Panc1 (cell line): ENCODE measurements around the gene PEX10. TPM values are rescaled to one million over a fixed set of nuclear protein-coding genes. Genes with fewer than 3 reads are reported as not detected.

Experiments
- ATAC-seq: fragments of 200-7000 bp; cut with Tn5 transposase; 2 replicates; pipeline ENCODE4 v1.9.1; 2020; ENCODE audit warnings: mild to moderate bottlenecking, moderate library complexity
- BruUV-seq: library from RNA; stranded (reverse); fragments of 400-500 nt; replicated peaks from 2 replicates; lab custom pipeline; 2021; lab: Mats Ljungman, UMichigan
- CTCF ChIA-PET: fragments of 300-600 bp; sonication (Branson Sonifier 250); formaldehyde crosslinking; loops from one replicate; lab custom pipeline; 2022; ENCODE audit warnings: antibody characterized with exemption; lab: Charles Lee
- POLR2A ChIA-PET: fragments of 300-600 bp; sonication (Branson Sonifier 250); formaldehyde crosslinking; loops from one replicate; lab custom pipeline; 2022; ENCODE audit warnings: antibody characterized with exemption; lab: Charles Lee
- DNase-seq: peaks from one replicate; pipeline ENCODE4 v3.0.0-alpha.2; 2010; ENCODE audit warnings: low read depth, low spot score
- H3K27ac ChIP-seq: 2 replicates; pipeline ENCODE4 v1.5.1; 2011; ENCODE audit warnings: mild to moderate bottlenecking, low read length, inconsistent platforms
- H3K27me3 ChIP-seq: fragments of 200-500 bp; sonication (Bioruptor generic); 2 replicates; pipeline ENCODE4 v1.6.0; 2014; ENCODE audit warnings: low read length, inconsistent platforms; ENCODE audit not compliant: control insufficient read depth, insufficient read depth
- H3K36me3 ChIP-seq: fragments of 200-500 bp; sonication (Bioruptor generic); 2 replicates; pipeline ENCODE4 v1.5.1; 2014; ENCODE audit warnings: inconsistent platforms, mild to moderate bottlenecking, low read length, moderate library complexity; ENCODE audit not compliant: control insufficient read depth, insufficient read depth
- H3K4me1 ChIP-seq: 2 replicates; pipeline ENCODE4 v1.5.1; 2011; ENCODE audit warnings: inconsistent platforms, mild to moderate bottlenecking, low read length, moderate library complexity; ENCODE audit not compliant: control insufficient read depth, insufficient read depth
- H3K4me3 ChIP-seq, 2 experiments: 2 replicates each; pipeline ENCODE4 v1.5.1; 2011 to 2012; ENCODE audit warnings: low read depth in 2 of 2, low read length in 2 of 2, mild to moderate bottlenecking in 2 of 2, inconsistent platforms in 1 of 2, moderate library complexity in 1 of 2
- H3K9me3 ChIP-seq: fragments of 200-500 bp; sonication (Bioruptor generic); 2 replicates; pipeline ENCODE4 v1.5.1; 2014; ENCODE audit warnings: low read depth, mild to moderate bottlenecking, inconsistent platforms, low read length, moderate library complexity; ENCODE audit not compliant: control insufficient read depth, insufficient read depth
- POLR2AphosphoS5 ChIP-seq: IDR thresholded peaks from 2 replicates; pipeline ENCODE4 v1.6.1; 2012; ENCODE audit warnings: mild to moderate bottlenecking, low read depth, low read length, moderate library complexity
- SIN3A ChIP-seq: IDR thresholded peaks from 2 replicates; pipeline ENCODE4 v1.6.1; 2012; ENCODE audit warnings: low read depth, mild to moderate bottlenecking, low read length, moderate library complexity, borderline replicate concordance; ENCODE audit not compliant: insufficient read depth
- TCF7L2 ChIP-seq: IDR thresholded peaks from 2 replicates; pipeline ENCODE4 v1.6.1; 2011; ENCODE audit warnings: mild to moderate bottlenecking, low read depth, low read length, inconsistent platforms
- in situ Hi-C: cut with HindIII; loops from 2 replicates; pipeline ENCODE4 v1.10.0; 2016; ENCODE audit warnings: low sequenced_read_pairs, low pct_unique_long_range_greater_than_20kb
- intact Hi-C: fragments of 100-400 bp; cut with micrococcal nuclease; formaldehyde crosslinking; loops from one replicate; pipeline ENCODE4 v1.10.0; 2022; ENCODE audit not compliant: unreplicated experiment
- total RNA-seq: library from RNA; stranded (reverse); gene quantifications from one replicate; pipeline ENCODE4 v1.2.1, GENCODE V29; 2021; ENCODE audit not compliant: unreplicated experiment
- TF ChIP-seq, protein P1 (sequence below): fragments of 450-650 bp; IDR thresholded peaks from 2 replicates; pipeline ENCODE4 v1.5.1; 2017; ENCODE audit warnings: mild to moderate bottlenecking
- TF ChIP-seq, protein P2 (sequence below), 2 experiments: IDR thresholded peaks; 2 replicates each; pipeline ENCODE4 v1.6.1; 2011 to 2012; ENCODE audit warnings: low read depth in 2 of 2, control low read depth in 1 of 2, low read length in 1 of 2, mild to moderate bottlenecking in 1 of 2, moderate library complexity in 1 of 2; ENCODE audit not compliant: insufficient read depth in 1 of 2

Gene PEX10
- total RNA-seq, 1 experiment from 2014 or later = 49.8 TPM

DNA sequence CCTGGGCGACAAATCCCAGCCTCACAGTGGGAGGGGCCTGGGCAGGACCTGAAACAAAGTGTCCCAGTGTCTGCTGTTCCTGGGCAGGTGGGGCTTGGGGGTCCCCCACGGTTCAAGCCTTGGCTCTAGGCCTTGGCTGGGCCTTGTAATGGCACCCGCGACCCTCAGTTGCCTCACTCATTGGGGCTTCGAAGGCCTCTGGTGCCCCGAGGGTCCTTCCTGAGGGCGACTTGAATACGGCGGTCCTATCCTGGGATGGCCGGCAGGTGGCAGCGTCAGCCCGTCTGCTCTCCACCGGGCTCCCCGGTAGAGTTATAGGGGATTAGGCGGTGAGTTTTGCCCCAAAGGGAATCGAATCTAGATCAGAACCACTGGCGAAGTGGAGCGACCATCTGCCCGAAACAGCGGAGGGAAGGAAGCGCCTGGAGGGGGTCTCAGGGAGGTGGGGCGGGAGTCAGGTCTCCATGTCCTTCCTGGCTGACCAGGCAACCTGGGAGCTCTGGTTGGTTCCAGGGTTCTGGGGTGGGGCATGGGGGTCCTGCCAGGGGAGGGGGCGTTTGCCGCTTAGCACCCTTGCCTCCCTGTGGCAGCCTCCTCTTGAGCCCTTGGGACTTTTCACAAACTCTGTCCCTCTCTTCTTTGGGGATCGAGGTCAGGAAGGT is 2.1 kb upstream of the PEX10 start:
- intact Hi-C loops (loop anchor here (10.0 kb wide), 1 partner anchor 60 kb away; the partner anchor contains the start of gene PLCH2), in situ Hi-C loops (no loop called here)
- peaks cover 33% of the 10 kb centered on the region for H3K4me1 ChIP-seq
- DNase-seq = peak; percentile 64
- H3K4me3 ChIP-seq = peak overlapping the region; percentile 58 to 86; a peak in 3 of 4 replicates
- no TSS peak for BruUV-seq
- POLR2A ChIA-PET = no interaction called here
- CTCF ChIA-PET = interaction anchor here (0.6 to 1.7 kb wide), 6 partner anchors 15 to 365 kb away, joined by 3 to 8 read pairs (median 4); partner anchors contain the start of gene PANK4
- TF ChIP-seq POLR2AphosphoS5 = no peak
- TF ChIP-seq, protein P1, sequence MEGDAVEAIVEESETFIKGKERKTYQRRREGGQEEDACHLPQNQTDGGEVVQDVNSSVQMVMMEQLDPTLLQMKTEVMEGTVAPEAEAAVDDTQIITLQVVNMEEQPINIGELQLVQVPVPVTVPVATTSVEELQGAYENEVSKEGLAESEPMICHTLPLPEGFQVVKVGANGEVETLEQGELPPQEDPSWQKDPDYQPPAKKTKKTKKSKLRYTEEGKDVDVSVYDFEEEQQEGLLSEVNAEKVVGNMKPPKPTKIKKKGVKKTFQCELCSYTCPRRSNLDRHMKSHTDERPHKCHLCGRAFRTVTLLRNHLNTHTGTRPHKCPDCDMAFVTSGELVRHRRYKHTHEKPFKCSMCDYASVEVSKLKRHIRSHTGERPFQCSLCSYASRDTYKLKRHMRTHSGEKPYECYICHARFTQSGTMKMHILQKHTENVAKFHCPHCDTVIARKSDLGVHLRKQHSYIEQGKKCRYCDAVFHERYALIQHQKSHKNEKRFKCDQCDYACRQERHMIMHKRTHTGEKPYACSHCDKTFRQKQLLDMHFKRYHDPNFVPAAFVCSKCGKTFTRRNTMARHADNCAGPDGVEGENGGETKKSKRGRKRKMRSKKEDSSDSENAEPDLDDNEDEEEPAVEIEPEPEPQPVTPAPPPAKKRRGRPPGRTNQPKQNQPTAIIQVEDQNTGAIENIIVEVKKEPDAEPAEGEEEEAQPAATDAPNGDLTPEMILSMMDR = peak; percentile 97
- peak; percentile 51 for ATAC-seq
- no peaks in the 10 kb centered on the region for H3K36me3 ChIP-seq
- peak overlapping the region; percentile 80 for H3K27ac ChIP-seq
- no peaks in the 10 kb centered on the region for H3K27me3 ChIP-seq
- H3K9me3 ChIP-seq = no peaks in the 10 kb centered on the region

DNA sequence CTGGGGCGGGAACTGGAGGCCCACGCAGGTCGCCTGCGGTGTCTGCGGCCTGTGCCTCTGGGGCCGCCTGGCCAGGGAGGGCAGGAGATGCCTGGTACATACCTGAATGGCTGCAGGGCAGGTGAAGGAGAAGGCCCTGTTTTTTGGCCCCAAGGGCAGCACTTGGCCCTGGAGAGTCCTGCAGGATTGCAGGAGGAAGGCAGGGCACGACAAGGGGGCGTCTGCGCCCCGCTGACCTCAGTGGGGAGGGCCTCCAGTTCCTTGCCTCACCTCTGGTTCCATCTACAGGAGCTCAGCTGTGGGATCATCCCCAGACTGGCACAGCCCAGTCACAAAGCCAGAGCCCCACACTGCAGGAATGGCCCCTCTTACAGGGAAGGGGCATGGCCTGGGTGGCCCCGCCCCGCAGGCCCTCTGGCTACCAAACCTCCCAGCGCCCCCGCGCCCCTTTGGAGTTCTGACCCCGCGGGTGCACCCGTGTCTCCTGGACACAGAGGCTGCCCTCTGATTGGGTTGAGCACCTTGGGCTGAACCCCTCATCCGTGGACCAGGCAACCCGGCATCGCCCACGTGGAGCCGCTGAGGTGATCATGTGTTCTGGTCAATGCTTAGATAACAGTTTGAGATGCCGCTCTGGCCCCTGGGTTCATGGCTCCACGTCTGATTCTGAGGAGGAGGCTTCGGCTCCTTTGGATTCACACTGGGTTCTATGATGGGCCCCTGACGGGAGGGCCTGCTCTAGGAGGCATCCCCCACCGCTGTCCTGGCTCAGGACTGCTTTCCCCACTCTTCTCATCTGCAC is 1.3 kb upstream of the PEX10 start:
- no peaks in the 10 kb centered on the region for H3K27me3 ChIP-seq
- no peaks in the 10 kb centered on the region for H3K9me3 ChIP-seq
- peak overlapping the region; percentile 80 for H3K27ac ChIP-seq
- intact Hi-C loops = loop anchor here (2.0 to 10.0 kb wide), 2 partner anchors 61 to 133 kb away; partner anchors contain the start of gene PLCH2
- POLR2A ChIA-PET = no interaction called here
- TSS peak; percentile 61 for BruUV-seq
- ATAC-seq (peak; percentile 48), DNase-seq (no peak)
- CTCF ChIA-PET = no interaction called here
- no peaks in the 10 kb centered on the region for H3K36me3 ChIP-seq
- in situ Hi-C loops = no loop called here
- H3K4me1 ChIP-seq = peaks cover 28% of the 10 kb centered on the region
- no peak for TF ChIP-seq TCF7L2
- no peak for TF ChIP-seq SIN3A
- TF ChIP-seq, protein P2, sequence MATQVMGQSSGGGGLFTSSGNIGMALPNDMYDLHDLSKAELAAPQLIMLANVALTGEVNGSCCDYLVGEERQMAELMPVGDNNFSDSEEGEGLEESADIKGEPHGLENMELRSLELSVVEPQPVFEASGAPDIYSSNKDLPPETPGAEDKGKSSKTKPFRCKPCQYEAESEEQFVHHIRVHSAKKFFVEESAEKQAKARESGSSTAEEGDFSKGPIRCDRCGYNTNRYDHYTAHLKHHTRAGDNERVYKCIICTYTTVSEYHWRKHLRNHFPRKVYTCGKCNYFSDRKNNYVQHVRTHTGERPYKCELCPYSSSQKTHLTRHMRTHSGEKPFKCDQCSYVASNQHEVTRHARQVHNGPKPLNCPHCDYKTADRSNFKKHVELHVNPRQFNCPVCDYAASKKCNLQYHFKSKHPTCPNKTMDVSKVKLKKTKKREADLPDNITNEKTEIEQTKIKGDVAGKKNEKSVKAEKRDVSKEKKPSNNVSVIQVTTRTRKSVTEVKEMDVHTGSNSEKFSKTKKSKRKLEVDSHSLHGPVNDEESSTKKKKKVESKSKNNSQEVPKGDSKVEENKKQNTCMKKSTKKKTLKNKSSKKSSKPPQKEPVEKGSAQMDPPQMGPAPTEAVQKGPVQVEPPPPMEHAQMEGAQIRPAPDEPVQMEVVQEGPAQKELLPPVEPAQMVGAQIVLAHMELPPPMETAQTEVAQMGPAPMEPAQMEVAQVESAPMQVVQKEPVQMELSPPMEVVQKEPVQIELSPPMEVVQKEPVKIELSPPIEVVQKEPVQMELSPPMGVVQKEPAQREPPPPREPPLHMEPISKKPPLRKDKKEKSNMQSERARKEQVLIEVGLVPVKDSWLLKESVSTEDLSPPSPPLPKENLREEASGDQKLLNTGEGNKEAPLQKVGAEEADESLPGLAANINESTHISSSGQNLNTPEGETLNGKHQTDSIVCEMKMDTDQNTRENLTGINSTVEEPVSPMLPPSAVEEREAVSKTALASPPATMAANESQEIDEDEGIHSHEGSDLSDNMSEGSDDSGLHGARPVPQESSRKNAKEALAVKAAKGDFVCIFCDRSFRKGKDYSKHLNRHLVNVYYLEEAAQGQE (IDR thresholded peaks at IDR 0.05; ENCODE audit: insufficient read depth in 1 of 2, low read depth in 2 of 2, low read length in 1 of 2) = 0 out of 4 replicates have a peak, but pooled peaks of 1 of the 2 experiments have one; percentile 4
- peak; percentile 48 for TF ChIP-seq POLR2AphosphoS5
- peak overlapping the region; percentile 58 to 86 for H3K4me3 ChIP-seq
